ENCODE measurements around the gene RAB11B.
"Not testable (repeated sequence)": the region's sequence is repeated elsewhere in the genome, so short reads cannot be mapped to it uniquely, and the experiment has no call there.

RAB11B gene

DNA sequence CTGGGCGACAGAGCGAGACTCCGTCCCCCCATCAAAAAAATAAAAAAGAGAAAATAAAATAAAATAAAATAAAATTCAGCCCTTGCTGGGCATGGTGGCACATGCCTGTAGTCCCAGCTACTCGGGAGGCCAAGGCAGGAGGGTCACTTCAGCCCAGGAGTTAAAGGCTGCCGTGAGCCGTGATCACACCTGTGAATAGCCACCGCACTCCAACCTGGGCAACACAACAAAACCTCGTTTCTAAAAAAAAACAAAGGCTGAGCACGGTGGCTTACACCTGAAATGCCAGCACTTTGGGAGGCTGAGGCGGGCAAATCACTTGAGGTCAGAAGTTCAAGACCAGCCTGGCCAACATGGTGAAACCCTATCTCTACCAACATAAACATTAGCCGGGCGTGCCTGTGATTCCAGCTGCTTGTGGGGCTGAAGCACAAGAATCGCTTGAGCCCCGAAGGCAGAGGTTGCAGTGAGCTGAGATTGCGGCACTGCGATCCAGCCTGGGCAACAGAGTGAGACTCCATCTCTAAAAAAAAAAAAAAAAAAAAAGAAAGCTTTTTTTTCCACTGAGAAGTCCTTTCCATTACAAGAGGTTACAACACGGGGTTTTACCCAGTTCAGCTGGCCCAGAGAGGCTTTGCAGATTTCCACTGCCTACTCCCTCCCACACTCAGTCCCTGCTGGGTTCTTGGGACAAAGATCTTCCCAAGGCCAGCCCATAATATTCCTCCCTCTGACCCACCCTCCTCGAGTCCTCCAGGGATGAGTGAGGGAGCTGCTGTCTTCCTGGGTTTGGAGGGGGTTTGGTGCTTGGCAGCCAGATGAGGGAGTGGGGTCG, 19.8 kb upstream of the RAB11B start:
- no peak for DNase-seq (ENCODE audit: low read depth, low spot score)

DNA sequence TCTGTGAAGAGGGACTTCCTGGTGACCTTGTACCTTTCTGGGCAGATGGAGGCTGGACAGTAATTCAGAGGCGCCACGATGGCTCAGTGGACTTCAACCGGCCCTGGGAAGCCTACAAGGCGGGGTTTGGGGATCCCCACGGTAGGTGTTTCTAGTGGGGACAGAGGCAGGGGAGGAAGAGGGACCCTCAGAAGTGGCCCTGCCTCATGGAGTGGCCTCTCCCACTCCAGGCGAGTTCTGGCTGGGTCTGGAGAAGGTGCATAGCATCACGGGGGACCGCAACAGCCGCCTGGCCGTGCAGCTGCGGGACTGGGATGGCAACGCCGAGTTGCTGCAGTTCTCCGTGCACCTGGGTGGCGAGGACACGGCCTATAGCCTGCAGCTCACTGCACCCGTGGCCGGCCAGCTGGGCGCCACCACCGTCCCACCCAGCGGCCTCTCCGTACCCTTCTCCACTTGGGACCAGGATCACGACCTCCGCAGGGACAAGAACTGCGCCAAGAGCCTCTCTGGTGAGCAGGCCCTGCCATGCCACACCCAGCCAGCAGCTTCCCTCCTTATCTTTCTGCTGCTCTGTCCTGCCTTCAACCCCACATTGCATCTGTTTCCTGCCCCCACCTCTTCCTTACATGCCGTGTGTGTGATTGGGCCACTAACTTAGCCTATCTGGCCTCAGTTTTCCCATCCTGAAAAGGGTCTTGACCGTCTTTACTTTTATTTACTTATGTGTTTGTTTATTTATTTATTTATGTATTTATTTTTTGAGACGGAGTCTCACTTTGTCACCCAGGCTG, 19.0 kb upstream of the RAB11B start:
- DNase-seq (ENCODE audit: low read depth, low spot score) = no peak

DNA sequence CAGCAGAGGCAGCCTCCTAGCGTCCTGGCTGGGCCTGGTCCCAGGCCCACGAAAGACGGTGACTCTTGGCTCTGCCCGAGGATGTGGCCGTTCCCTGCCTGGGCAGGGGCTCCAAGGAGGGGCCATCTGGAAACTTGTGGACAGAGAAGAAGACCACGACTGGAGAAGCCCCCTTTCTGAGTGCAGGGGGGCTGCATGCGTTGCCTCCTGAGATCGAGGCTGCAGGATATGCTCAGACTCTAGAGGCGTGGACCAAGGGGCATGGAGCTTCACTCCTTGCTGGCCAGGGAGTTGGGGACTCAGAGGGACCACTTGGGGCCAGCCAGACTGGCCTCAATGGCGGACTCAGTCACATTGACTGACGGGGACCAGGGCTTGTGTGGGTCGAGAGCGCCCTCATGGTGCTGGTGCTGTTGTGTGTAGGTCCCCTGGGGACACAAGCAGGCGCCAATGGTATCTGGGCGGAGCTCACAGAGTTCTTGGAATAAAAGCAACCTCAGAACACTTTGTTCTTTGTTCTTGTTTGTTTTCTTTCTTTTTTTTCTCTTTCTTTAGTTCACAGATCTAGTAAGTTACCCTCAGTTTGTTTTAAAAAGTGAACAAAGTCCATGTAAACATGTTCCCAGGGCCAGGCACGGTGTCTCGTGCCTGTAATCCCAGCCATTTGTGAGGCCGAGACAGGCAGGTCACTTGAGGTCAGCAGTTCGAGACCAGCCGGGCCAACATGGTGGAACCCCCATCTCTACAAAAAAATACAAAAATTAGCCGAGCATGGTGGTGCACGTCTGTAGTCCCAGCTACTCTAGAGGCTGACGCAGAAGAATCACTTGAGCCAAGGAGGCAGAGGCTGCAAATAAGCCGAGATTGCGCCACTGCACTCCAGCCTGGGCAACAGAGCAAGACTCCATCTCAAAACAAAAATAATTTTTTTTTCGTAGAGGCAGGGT, 16.0 kb upstream of the RAB11B start:
- DNase-seq (ENCODE audit: low read depth, low spot score) = no peak

DNA sequence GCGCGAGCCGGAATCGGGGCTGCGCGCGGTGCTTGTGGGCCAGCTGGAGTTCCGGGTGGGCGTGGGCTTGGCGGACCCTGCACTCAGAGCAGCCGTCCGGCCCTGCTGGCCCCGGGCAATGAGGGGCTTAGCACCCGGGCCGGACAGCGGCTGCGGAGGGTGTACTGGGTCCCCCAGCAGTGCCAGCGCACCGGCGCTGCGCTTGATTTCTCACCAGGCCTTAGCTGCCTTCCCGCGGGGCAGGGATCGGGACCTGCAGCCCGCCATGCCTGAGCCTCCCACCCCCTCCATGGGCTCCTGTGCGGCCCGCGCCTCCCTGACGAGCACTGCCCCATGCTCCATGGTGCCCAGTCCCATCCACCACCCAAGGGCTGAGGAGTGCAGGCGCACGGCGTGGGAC, 14.4 kb upstream of the RAB11B start:
- DNase-seq (ENCODE audit: low read depth, low spot score) = not testable (repeated sequence)

DNA sequence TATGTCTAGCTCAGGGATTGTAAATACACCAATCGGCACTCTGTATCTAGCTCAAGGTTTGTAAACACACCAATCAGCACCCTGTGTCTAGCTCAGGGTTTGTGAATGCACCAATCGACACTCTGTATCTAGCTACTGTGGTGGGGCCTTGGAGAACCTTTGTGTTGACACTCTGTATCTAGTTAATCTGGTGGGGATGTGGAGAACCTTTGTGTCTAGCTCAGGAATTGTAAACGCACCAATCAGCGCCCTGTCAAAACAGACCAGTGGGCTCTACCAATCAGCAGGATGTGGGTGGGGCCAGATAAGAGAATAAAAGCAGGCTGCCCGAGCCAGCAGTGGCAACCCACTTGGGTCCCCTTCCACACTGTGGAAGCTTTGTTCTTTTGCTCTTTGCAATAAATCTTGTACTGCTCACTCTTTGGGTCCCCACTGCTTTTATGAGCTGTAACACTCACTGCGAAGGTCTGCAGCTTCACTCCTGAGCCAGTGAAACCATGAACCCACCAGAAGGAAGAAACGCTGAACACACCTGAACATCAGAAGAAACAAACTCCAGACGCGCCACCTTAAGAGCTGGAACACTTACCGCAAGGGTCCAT, 13.7 kb upstream of the RAB11B start:
- DNase-seq (ENCODE audit: low read depth, low spot score) = not testable (repeated sequence)

DNA sequence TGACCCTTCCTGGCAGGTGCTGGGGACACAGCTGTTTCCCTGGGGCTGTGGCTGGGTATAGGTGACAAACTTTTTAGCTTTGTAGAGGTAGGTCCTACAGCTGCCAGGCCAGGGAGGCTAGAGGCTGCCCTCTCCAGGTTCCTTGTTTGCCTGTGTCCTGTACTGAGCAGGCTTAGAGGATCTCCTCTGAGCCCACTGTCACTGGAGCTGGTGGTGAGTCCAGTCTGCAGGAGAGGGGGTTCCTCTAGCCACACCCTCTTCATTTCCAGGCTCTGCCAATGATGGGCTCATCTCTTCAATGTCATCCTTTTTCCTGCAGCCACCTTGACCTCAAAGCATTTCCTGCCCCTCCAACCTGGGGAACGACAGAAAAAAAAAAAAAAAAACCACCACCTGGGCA, 12.6 kb upstream of the RAB11B start:
- DNase-seq (ENCODE audit: low read depth, low spot score) = no peak

DNA sequence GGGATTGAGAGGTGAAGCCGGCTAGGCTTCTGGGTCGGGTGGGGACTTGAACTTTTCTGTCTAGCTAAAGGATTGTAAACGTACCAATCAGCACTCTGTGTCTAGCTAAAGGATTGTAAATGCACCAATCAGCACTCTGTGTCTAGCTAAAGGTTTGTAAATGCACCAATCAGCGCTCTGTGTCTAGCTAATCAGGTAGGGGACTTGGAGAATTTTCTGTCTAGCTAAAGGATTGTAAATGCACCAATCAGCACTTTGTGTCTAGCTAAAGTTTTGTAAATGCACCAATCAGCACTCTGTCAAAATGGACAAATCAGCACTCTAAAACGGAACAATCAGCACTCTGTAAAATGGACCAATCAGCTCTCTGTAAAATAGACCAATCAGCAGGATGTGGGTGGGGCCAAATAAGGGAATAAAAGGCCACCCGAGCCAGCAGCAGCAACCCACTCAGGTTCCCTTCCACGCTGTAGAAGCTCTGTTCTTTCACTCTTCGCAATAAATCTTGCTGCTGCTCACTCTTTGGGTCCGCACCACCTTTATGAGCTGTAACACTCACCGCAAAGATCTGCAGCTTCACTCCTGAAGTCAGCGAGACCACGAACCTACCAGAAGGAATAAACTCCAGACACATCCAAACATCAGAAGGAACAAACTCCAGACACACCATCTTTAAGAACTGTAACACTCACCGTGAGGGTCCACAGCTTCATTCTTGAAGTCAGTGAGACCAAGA, 10.8 kb upstream of the RAB11B start:
- DNase-seq (ENCODE audit: low read depth, low spot score) = not testable (repeated sequence)

DNA sequence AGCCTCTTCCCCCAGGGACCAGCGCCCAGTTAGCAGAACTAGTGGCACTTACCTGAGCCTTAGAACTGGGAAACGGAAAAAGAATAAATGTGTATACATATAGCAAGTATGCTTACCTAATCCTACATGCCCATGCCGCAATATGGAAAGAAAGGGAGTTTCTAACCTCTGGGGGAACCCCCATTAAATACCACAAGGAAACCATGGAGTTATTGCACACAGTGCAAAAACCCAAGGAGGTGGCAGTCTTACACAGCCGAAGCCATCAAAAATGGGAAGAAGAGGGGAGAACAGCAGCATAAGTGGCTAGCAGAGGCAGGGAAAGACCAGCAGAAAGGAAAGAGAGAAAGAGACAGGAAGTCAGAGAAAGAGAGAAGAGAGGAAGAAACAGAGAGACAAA, 5.6 kb upstream of the RAB11B start:
- DNase-seq (ENCODE audit: low read depth, low spot score) = not testable (repeated sequence)

DNA sequence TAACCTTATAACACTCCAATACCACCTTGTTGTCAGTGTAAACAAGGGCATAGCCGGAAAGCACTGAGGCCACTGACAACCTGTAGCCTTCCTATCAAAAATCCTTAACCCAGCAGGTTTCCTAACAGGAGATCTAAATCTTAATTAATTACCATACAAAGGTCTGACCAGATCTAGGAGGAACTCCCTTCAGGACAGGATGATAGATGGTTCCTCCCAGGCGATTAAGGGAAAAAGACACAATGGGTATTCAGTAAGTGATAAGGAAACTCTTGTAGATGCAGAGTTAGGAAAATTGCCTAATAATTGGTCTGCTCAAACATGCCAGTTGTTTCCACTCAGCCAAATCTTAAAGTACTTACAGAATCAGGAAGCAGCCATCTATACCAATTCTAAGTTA, 5.1 kb upstream of the RAB11B start:
- not testable (repeated sequence) for DNase-seq (ENCODE audit: low read depth, low spot score)

DNA sequence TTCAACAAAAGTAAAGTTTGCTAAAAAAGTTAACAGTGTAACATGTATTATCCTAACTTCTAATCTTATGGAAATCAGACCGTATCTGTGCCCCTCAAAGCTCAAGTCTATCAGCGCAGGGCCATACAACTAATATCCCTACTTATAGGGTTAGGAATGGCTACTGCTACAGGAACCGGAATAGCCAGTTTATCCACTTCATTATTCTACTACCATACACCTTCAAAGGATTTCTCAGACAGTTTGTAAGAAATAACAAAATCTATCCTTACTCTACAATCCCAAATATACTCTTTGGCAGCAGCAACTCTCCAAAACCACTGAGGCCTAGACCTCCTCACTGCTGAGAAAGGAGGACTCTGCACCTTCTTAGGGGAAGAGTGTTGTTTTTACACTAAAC, 4.6 kb upstream of the RAB11B start:
- not testable (repeated sequence) for DNase-seq (ENCODE audit: low read depth, low spot score)

DNA sequence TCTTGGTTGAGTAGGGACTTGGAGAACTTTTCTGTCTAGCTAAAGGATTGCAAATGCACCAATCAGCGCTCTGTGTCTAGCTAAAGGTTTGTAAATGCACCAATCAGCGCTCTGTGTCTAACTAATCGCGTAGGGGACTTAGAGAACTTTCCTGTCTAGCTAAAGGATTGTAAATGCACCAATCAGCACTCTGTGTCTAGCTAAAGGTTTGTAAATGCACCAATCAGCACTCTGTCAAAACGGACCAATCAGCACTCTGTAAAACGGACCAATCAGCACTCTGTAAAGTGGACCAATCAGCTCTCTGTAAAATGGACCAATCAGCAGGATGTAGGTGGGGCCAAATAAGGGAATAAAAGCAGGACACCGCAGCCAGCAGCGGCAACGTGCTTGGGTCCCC, 3.7 kb upstream of the RAB11B start:
- not testable (repeated sequence) for DNase-seq (ENCODE audit: low read depth, low spot score)

DNA sequence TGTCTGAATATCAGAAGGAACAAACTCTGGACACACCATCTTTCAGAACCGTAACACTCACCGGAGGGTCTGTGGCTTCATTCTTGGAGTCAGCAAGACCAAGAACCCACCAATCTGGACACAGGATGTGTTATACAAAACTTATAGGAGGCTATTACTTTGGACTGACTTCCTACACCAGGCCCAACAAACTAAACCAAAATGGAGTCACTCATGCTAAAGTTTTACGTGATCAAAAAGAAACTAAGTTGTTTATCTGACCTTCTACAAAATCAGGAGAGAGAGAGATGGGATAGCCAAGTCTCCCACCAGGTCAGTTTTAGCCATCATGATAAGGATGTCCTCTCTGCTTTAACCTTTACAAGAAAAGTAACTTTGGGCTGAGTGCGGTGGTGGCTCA, 3.2 kb upstream of the RAB11B start:
- DNase-seq (ENCODE audit: low read depth, low spot score) = no peak

DNA sequence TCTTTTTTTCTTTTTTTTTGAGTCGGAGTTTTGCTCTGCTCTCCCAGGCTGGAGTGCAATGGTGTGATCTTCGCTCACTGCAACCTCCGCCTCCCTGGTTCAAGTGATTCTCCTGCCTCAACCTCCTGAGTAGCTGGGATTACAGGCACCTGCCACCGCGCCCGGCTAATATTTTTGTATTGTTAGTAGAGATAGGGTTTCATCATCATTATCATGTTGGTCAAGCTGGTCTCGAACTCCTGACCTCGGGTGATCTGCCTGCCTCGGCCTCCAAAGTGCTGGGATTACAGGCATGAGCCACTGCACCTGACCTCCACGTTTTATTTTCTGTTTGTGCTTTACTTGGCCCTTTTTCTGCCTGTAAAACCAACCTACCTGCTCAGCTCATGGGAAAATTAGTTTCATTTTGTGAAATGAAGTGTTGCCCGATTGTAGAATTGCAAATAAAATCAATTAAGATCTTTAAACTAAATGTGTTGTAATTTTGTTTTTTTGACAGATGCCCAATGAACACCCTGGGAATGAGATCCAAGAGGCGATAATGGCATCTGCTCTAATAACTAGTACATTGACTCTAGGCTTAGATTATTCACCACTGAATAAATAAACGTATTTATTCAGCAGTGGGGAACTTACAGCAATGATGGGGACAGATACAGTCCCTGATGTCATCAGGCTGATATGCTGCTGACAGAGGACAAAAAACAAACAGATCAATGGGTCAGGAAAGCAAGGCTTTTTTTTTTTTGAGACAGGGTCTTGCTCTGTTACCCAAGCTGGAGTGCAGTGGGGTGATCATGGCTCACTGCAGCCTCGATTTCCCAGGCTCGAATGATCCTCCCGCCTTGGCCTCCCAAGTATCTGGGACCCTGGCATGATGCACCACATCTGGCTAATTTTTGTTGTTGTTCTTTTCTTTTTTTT, 2.2 kb upstream of the RAB11B start:
- DNase-seq (ENCODE audit: low read depth, low spot score) = no peak

DNA sequence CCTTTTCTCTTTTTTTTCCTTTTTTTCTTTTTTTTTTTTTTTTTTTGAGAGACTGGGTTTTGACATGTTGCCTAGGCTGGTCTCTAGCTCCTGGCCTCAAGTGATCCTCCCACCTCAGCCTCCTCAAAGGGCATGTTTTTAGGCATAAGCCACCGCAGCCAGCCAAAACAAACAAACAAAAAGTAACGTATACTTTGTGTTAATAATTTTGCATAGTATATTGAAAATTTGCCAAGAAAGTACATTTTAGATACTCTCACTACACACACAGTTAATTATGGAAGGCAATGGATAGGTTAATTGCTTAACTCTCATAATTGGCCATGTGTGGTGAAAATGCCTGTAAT, 1.6 kb upstream of the RAB11B start:
- no peak for DNase-seq (ENCODE audit: low read depth, low spot score)

DNA sequence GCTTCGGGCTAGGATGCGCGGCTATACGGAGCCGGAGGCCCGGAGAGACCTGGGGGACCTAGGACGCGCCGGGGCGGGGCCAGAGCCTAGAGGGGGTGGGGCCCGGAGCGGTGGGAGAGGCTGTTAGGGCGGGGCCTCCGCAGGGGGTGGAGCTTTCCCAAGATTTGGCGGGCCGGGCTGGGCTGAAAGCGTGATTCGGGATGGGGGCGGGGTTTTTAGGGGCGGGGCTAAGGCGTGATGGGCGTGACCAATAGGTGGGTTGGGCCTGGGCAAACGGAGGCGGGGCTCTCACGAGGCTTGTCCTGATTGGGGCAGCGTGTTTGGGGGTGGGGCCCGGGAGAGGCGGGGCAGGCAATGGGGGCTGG, 439 bp downstream of the RAB11B start:
- DNase-seq (ENCODE audit: low read depth, low spot score) = peak; percentile 78

DNA sequence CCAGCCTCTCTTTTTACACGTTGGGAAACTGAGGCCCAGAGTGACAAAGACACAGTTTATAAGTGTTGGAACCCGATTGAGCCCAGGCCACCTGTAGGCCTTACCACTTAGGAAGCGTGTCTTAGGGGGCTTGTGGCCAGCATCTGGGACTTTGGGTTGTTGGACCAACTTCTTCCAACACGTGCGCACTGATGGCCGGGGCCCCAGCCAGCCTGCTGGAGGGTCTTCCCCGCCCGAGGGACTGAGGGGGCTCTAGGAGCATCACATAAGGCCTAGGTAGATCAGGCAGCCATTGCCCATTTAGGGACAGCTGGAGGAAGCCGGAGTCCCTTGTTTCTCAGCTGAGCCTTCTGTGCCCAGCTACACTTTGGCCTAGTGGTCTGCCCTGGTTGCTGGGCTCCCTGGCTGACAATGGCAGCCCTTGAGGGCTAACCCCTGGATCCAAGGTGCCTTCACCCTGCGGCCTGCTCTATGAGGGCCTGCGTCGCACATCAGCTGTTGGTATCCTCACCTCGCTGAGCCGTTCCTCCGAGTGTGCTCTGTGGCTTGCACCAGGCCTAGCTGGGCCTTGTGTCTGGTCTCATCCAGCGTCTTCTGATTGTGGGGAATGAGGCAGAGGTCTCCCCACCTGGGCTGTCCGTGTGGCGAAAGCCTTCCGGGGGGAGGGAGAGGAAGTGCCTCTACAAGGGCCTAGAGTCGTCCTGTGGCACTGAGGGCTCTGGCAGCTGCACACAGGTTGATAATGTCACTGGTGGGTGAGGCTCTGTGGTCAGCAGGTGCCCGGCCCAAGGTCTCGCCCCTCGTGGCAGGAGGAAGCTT, 1.2 kb downstream of the RAB11B start:
- no peak for DNase-seq (ENCODE audit: low read depth, low spot score)

DNA sequence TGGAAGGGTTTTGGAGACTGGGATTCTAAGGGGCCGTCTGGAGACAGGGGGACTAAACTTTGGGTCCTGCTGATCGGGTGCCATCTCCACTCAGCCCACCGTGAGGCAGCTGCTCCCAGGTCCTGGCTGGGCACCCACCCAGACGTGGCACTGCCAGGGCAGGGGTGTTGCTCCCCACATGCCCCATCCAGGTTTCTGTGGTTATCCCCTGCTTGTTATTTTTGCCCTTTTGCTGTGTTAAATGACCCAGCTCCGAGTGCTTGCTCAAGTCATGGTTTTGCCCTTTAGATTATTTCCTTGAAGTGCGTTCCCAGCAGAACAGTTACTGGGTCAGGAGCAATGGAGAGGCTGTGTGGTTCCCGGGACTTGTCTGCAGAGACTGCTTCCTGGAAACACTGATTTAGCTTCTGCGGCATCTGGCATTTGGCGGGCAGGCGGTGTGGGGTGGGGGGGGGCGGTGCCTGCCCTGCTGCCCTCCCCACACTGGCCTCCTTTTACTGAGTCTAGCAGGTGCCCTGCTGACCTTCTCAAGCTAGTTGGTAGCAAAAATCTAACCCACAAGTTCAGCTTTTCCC, 1.9 kb downstream of the RAB11B start:
- no peak for DNase-seq (ENCODE audit: low read depth, low spot score)

DNA sequence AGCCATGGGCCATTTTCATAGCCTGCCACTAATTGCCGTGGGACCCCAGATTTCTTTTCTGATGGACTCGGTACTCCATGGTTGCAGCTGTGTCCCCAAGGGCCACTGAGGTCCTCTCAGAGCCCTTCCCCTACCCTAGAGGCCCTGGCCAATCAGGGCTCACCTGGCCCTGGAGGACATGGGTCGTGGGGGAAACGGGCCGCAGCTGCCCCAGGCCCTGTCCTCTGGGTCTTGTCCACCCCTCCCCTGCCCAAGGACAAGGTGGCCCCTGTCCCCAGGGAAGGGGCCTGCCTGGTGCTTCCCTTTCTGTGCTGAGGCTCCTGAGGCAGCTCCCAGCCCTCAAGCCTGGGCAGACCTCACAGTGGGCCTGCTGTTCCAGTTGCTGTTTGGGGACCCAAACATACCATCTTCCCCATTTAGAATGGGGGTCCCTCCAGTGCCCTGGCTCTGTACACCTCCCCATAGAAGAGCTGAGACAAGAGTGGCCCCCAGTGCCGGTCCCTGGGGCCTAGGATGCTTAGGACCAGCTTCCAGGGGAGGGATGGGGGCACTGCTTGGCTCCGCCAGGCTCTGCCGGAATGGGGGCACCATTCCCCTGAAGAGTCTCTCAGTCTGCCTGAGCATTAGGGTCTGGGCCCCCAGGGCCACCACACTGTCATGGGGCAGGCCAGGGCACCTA, 3.2 kb downstream of the RAB11B start:
- no peak for DNase-seq (ENCODE audit: low read depth, low spot score)
